LNCaP clone FGC (cell line): ENCODE measurements around the gene VPS29.

ENCODE experiments used
- DNase-seq: peaks from one replicate; pipeline ENCODE4 v3.0.0-alpha.2; 2011; ENCODE audit warnings: low read depth
- H3K4me3 ChIP-seq: 2 replicates; pipeline ENCODE4 v1.5.1; 2011; ENCODE audit warnings: mild to moderate bottlenecking, low read depth, low read length, control low read depth
- TF ChIP-seq, protein P1 (sequence below): IDR thresholded peaks from 2 replicates; pipeline ENCODE4 v1.5.1; 2012; ENCODE audit warnings: mild to moderate bottlenecking; ENCODE audit not compliant: control insufficient read depth, insufficient read depth; ENCODE audit errors: extremely low read depth

Gene VPS29

DNA sequence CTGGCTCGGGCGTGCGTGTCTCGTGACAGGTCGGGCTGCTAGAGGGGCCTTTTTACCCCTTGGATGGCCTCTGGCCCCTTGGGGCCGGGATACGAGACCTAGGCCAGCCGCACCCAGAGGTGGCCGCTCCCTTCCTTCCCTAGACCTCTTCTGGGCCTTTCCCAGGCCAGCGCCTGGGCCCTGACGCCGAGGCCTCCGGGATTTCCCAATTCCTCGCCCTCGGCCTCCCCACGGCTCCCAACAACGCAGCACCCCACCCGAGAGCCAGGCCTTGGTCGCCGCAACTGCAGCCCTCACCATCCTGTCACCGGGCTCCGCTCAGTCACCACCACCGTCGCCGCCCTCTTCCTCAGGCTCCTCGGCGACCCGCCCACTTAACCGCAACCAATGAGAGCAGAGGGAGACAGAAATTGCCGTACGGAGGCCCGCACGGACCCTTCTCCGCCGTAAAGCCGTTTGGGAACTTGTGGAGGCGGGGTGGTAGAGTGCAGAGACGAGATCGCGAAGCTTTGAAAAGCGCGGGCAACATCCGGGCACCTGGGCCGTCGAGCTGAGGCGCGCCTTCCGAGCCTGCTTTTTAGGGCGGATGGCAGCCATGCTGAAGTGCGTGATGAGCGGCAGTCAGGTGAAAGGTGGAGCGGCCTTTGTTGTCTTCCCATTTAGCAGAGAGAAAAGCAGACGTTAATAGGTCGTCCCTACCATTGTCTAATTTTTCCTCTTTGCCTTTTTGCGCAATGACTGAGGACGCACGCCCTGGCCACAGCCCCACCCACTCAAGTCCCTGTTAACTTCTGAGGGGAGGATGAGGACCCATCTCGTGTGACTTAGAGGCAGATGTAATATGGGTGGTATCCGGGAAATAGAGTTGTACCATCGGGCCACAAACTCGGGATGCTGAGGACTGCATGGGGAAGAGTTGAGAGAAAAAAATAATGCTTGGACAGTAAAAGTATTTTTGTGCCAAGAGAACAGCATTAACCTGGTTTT, at the start of gene VPS29, which contains the start of gene RAD9B:
TSS of gene VPS29 (minus strand) at position 360 of the 987 bp plus-strand sequence. CDS start at position 300, 60 bp downstream.
TSS of gene RAD9B (plus strand) at position 580 of the 987 bp plus-strand sequence. CDS start at position 587, 7 bp downstream.
- TF ChIP-seq, protein P1, sequence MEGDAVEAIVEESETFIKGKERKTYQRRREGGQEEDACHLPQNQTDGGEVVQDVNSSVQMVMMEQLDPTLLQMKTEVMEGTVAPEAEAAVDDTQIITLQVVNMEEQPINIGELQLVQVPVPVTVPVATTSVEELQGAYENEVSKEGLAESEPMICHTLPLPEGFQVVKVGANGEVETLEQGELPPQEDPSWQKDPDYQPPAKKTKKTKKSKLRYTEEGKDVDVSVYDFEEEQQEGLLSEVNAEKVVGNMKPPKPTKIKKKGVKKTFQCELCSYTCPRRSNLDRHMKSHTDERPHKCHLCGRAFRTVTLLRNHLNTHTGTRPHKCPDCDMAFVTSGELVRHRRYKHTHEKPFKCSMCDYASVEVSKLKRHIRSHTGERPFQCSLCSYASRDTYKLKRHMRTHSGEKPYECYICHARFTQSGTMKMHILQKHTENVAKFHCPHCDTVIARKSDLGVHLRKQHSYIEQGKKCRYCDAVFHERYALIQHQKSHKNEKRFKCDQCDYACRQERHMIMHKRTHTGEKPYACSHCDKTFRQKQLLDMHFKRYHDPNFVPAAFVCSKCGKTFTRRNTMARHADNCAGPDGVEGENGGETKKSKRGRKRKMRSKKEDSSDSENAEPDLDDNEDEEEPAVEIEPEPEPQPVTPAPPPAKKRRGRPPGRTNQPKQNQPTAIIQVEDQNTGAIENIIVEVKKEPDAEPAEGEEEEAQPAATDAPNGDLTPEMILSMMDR, result no peak
- DNase-seq, result peak; percentile 96
- H3K4me3 ChIP-seq, result peak within 1 kb of the TSS; percentile 98

DNA sequence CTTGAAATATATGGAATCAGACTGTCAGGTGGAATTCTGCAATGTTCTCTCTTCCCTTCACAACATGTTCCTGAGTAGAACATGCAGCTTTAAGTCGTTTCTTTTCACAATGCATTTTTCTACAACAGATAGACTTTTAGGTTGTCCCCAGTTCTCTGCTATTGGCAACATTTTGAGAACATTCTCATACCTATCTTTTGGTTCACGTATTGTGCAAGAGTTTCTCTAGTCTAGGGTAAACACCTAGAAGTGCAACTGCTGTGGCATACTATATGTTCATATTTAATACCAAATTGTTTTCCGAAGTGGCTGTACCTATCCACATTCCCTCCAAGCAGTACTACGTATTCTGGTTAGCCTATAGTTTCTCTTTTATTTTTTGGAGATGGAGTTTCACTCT, 49.1 kb upstream of the VPS29 start:
- DNase-seq, result no peak
- TF ChIP-seq, protein P1, result no peak
- no peak overlapping the region for H3K4me3 ChIP-seq

DNA sequence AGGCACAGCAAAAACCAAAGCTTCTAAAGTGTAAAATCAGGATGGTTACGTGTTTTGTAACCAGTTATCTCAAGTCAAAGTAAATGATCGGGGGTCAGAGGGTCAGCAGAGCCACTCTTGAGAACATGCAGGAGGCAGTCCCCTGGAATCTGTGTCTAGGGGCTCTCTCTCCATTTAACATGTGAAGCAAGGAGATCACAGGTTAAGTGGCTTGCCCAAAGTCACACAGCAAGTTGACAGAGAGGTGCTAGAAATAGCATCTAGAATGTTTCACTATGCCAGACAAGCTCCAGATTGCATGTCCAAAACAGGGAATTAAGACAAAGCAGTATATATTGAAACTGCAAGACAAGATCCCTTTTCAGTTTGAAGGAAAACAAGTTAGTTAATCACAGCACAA, 47.8 kb upstream of the VPS29 start:
- no peak for DNase-seq
- TF ChIP-seq, protein P1, result no peak
- H3K4me3 ChIP-seq, result no peak overlapping the region

DNA sequence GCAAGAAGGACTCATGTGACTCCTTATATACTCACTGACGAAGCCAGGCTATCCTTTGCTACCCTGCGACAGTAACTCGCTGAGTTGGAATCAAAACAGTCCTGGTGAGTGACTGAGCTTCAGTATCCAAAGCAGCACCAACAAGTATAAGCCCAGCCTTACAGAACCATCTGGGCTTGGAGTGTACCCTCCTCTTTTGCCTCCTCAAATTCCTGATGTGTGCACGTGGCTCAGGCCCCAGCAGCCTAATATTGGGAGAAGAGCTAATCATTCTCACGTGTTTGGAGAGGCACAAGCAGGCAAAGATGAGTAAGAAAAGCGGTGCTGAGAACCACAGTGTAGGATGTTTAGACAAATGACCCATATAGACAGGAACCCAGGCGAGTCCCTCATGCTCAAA, 46.8 kb upstream of the VPS29 start:
- H3K4me3 ChIP-seq, result no peak overlapping the region
- no peak for DNase-seq
- TF ChIP-seq, protein P1, result no peak

DNA sequence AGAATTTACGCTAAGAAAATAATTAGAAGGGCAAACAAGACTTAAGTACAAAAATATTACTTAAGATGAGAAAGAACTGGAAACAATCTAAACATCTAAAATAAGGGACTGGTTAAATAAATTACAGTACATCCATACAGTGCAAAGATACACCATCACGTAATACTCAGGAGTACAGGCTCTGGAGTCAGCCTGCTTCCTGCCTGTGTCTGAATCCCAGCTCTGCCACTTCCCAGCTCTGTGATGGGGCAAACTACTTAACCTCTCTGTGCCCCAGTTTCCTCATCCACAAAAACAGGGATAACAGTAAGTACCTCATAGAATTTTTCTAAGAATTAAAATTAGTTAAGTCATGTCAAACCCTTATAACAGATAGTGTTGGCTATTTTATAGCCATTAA, 45.2 kb upstream of the VPS29 start:
- TF ChIP-seq, protein P1, result no peak
- no peak overlapping the region for H3K4me3 ChIP-seq
- DNase-seq, result no peak

DNA sequence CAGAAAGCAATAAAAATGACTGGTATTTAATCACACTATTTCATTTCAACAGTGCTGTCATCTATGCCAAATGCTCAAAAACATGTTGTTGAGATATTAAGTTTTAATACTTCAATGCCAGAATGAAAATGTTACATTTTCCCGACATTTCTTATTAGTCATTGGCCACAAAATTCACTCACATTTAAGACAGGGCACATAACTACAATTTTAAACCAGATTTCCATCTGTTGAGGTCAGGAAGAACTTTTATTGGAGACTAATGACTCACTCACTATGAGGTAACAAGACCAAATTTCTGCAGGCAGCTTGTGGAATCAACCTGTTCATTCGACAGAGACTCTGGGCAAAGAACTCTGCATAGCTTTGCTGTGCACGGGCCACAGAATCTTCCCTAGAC, 44.4 kb upstream of the VPS29 start:
- no peak overlapping the region for H3K4me3 ChIP-seq
- DNase-seq, result no peak
- TF ChIP-seq, protein P1, result no peak
